ENCODE data around the gene HES5. TPM values are rescaled to one million over a fixed set of nuclear protein-coding genes. Genes with fewer than 3 reads are reported as not detected.

HES5 gene
- total and polyA plus RNA-seq, 10 of the 15 experiments (the other 5 are each of a cell fraction or from before 2014, with no cell fraction given): 0.12 to 0.15 TPM; not detected in 8

DNA sequence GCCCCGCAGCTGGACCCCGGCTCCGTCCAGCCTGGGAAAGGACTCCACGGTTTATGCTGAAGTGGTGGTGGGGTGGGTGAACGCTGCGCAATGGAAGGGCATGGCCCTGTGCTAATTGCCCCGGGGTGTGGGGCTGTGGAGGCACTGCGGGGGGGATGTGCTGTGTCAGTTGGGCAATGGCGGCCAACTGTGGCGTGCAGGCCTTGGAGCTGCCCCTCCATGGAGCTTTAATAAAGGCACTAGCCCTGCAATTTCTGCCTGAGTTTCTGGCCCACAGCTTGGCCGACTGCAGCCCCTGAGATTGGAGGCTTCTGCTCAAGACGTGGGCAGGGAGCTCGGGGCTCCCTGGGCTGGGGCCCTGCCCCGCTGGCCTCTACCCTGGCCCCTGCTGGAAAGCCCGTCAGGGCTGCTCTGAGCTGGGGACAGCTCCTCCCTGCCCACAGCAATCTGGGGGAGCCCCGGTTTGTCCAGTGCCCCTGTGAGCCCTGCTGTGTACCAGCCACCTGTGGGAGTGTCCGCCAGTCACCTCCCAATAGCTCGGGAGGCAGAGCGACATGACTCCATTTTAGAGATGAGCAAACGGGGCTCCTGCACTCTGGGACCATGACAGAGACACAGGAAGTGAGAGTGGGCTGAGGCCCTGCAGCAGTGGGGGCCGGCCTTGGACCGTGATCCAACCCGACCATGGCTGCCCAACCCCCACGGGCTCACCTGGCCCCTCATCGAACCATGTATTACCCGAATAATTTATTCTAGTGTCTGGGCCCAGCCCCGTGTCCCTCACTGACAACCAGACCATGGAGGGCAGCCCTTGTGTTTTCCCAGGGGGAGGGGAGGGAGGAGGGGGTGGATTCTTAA, 17.4 kb upstream of the HES5 start (continued):
- no peak for TF ChIP-seq ZBTB11 (CRISPR knock-in tag; IDR thresholded peaks at IDR 0.05)
- no peak for TF ChIP-seq IRF3 (IDR thresholded peaks at IDR 0.05)
- no peak for TF ChIP-seq RFX5 (IDR thresholded peaks at IDR 0.05; ENCODE audit: low read depth, low read length)
- TF ChIP-seq, protein P1, sequence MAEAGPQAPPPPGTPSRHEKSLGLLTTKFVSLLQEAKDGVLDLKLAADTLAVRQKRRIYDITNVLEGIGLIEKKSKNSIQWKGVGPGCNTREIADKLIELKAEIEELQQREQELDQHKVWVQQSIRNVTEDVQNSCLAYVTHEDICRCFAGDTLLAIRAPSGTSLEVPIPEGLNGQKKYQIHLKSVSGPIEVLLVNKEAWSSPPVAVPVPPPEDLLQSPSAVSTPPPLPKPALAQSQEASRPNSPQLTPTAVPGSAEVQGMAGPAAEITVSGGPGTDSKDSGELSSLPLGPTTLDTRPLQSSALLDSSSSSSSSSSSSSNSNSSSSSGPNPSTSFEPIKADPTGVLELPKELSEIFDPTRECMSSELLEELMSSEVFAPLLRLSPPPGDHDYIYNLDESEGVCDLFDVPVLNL (IDR thresholded peaks at IDR 0.05; ENCODE audit: low read depth, low read length): no peak
- TF ChIP-seq MYB (IDR thresholded peaks at IDR 0.05; ENCODE audit: borderline replicate concordance, low read depth, low read length): no peak
- TF ChIP-seq FOS (IDR thresholded peaks at IDR 0.05; ENCODE audit: borderline replicate concordance, extremely low read depth, insufficient read length): no peak
- TF ChIP-seq, protein P2, sequence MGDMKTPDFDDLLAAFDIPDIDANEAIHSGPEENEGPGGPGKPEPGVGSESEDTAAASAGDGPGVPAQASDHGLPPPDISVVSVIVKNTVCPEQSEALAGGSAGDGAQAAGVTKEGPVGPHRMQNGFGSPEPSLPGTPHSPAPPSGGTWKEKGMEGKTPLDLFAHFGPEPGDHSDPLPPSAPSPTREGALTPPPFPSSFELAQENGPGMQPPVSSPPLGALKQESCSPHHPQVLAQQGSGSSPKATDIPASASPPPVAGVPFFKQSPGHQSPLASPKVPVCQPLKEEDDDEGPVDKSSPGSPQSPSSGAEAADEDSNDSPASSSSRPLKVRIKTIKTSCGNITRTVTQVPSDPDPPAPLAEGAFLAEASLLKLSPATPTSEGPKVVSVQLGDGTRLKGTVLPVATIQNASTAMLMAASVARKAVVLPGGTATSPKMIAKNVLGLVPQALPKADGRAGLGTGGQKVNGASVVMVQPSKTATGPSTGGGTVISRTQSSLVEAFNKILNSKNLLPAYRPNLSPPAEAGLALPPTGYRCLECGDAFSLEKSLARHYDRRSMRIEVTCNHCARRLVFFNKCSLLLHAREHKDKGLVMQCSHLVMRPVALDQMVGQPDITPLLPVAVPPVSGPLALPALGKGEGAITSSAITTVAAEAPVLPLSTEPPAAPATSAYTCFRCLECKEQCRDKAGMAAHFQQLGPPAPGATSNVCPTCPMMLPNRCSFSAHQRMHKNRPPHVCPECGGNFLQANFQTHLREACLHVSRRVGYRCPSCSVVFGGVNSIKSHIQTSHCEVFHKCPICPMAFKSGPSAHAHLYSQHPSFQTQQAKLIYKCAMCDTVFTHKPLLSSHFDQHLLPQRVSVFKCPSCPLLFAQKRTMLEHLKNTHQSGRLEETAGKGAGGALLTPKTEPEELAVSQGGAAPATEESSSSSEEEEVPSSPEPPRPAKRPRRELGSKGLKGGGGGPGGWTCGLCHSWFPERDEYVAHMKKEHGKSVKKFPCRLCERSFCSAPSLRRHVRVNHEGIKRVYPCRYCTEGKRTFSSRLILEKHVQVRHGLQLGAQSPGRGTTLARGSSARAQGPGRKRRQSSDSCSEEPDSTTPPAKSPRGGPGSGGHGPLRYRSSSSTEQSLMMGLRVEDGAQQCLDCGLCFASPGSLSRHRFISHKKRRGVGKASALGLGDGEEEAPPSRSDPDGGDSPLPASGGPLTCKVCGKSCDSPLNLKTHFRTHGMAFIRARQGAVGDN (IDR thresholded peaks at IDR 0.05): peak; percentile 27
- TF ChIP-seq SREBF2 (IDR thresholded peaks at IDR 0.05; ENCODE audit: low read length): no peak
- no peak for TF ChIP-seq STAT3 (IDR thresholded peaks at IDR 0.05; ENCODE audit: low read depth, low read length)
- no peak for TF ChIP-seq CBX3 (IDR thresholded peaks at IDR 0.05; ENCODE audit: borderline replicate concordance, low read depth)
- TF ChIP-seq YY1 (IDR thresholded peaks at IDR 0.05; ENCODE audit: low read depth, low read length): peak; percentile 82
- TF ChIP-seq POLR2A (IDR thresholded peaks at IDR 0.05; ENCODE audit: low read depth, low read length): peak; percentile 75
- TF ChIP-seq JUND (IDR thresholded peaks at IDR 0.05; ENCODE audit: low read depth, low read length): no peak
- TF ChIP-seq RAD21 (IDR thresholded peaks at IDR 0.05; ENCODE audit: insufficient read depth, low read depth, low read length): no peak
- TF ChIP-seq EZH2 (IDR thresholded peaks at IDR 0.05; ENCODE audit: borderline replicate concordance, control insufficient read depth, low read depth, low read length): no peak
- peak; percentile 58; the same call in 1 of the 2 replicates for TF ChIP-seq SPI1 (IDR thresholded peaks at IDR 0.05; ENCODE audit: borderline replicate concordance, insufficient read depth, low read depth, low read length)
- no peak for TF ChIP-seq BMI1 (IDR thresholded peaks at IDR 0.05; ENCODE audit: borderline replicate concordance)
- TF ChIP-seq CREM (IDR thresholded peaks at IDR 0.05; ENCODE audit: low read depth): peak; percentile 40; the same call in 1 of the 2 replicates
- TF ChIP-seq NFYA (IDR thresholded peaks at IDR 0.05; ENCODE audit: borderline replicate concordance, low read depth, low read length): no peak
- TF ChIP-seq HCFC1 (IDR thresholded peaks at IDR 0.05; ENCODE audit: low read length): no peak
- no peak for TF ChIP-seq ZSCAN29 (IDR thresholded peaks at IDR 0.05)
